ENCODE measurements around the gene INVS.
"Not testable (repeated sequence)": the region's sequence is repeated elsewhere in the genome, so short reads cannot be mapped to it uniquely, and the experiment has no call there.

Gene INVS

GRCh38 chr9:100084734-100085133 is 14.3 kb upstream of the INVS start:
- DNase-seq (ENCODE audit: low read depth), result no peak

DNA sequence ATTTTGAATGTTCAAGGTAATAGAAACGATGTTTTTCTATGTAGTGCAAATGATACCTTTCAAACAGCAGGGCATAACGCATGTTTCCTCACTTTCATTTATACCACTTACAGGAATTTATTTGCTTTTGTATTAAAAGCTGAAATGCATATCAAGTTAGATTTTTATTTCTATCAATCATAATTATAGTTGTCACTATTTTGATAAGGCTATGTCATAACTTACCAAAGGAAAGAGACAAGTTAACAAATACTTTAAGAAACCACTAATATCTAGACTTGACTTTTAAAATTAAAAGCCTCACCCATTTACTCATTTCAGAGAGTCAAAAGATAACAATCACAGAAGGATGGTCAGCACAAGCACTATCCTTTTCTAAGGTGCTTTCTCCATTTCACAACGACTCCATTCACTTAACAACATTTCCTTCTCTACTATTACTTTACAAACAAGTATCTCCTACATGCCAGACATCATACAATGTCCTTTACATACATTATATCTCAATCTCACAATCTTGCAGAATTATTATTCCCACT is 12.9 kb upstream of the INVS start:
- DNase-seq (ENCODE audit: low read depth), result no peak

DNA sequence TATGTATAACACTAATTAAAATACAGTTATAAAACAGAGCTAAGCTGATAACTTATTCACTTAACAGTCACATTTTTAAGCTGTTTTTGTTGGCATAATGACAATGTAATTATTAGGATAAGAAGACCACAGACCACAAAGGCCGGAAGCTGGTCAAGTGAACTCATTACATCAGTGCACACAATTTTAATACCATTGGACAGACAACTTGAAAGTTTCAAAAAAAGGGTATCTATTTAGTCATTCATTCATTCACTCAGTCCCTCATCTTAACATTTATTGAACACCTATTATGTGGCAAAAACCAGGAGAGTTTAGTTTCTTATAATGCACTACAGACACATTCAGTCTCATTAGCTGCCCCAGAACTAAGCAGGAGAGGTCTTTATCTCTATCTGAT is 11.8 kb upstream of the INVS start:
- DNase-seq (ENCODE audit: low read depth), result no peak

GRCh38 chr9:100088202-100088601 is 10.8 kb upstream of the INVS start:
- no peak for DNase-seq (ENCODE audit: low read depth)

GRCh38 chr9:100090880-100091279 is 8.2 kb upstream of the INVS start:
- DNase-seq (ENCODE audit: low read depth), result no peak

DNA sequence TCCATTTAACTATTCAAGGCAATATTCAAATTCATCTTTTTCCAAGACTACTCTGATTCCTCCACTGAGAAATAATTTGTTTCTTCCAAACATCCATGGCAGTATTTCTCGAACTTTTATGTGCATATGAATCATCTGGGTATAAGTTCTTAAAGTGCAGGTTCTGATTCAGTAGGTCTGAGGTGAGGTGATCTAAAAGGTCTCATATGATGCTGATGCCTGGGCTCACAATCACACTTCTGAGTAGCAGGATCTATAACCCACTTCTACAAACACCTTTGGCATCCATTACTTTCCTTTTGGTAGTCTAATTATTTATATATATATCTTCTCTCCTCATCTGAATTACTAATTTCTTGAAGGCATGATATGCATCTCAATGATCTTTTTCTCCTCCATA is 7.4 kb upstream of the INVS start:
- no peak for DNase-seq (ENCODE audit: low read depth)

GRCh38 chr9:100092066-100092465 is 7.0 kb upstream of the INVS start:
- no peak for DNase-seq (ENCODE audit: low read depth)

GRCh38 chr9:100094411-100094810 is 4.6 kb upstream of the INVS start:
- not testable (repeated sequence) for DNase-seq (ENCODE audit: low read depth)

GRCh38 chr9:100096378-100096916 is 2.6 kb upstream of the INVS start:
- DNase-seq (ENCODE audit: low read depth), result no peak

- DNase-seq (ENCODE audit: low read depth), result peak; percentile 12
Observed at GRCh38 chr9:100098046-100098886, 777 bp upstream of the INVS start.

DNA sequence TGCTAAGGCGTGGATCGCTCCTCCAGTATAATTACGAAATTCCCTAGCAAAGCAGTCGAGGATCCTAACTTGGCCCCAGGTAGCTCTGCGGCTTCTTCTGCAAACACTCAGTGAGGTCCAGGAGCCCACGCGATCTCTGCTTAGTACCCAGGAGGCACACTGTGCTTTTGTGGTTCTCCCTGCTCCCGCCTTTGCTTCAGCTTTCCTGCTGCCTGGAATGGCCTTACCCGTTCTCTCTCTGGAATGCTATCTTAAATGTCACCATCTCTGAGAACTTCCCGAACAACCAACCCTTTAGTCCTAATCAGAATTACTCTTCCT is 639 bp downstream of the INVS start:
- DNase-seq (ENCODE audit: low read depth), result no peak

- no peak for DNase-seq (ENCODE audit: low read depth)
Observed at GRCh38 chr9:100100146-100100667, 1.2 kb downstream of the INVS start.

DNA sequence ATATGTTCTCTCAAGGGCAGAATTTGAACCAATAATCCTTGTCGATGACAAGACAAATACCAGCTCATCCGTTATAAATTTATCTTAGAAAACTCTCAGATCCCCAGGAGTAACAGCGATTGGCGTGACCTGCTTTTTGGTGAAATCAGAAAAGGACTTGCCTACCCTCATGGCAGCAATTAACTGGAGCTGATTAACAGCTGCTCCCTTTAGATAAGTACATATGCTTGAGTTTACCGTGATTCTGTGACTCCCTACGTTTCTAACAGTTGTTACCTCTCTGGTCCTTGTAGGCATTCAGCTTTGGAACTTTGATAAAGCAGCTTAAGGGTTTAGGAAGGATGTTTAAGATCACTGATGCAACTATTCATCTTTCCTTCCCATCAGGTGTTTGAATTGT is 2.6 kb downstream of the INVS start:
- no peak for DNase-seq (ENCODE audit: low read depth)

DNA sequence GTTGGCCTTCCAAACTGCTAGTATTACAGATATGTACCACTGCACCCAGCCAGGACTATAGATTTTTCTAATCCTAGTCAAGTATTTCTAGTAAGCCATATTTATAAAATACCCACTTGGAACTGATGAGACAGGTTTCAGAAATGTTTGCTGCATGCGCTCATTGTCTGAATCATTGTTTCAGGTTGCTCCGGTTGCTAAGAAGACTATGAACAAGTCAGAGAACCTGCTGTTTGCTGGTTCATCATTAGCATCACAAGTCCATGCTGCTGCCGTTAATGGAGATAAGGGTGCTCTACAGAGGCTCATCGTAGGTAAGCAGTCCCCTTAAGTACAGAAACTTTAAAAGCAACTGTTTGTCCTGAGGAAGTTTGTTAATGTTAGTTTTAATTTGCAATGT is 5.3 kb downstream of the INVS start:
- no peak for DNase-seq (ENCODE audit: low read depth)

- DNase-seq (ENCODE audit: low read depth), result no peak
Observed at GRCh38 chr9:100105861-100106260, 6.8 kb downstream of the INVS start.

- no peak for DNase-seq (ENCODE audit: low read depth)
Observed at GRCh38 chr9:100106616-100107015, 7.6 kb downstream of the INVS start.

DNA sequence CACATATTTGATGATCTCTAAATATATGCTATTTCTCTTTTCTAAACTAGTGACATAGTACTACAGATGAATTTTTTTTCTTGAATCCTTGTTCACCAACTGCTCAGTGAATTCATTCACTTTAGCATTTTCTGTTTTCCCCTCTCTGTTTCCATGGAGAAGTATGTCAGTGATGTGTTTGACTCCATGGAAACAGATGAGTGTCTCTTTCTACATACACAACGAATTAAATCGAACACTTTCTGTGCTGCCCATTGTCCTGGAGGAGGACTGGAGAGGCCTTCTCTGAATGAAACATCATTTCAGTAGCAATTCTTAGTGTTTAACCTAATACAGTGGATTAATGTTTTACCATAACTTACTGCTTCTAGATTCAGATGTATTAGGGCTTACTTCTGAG is 9.5 kb downstream of the INVS start:
- DNase-seq (ENCODE audit: low read depth), result no peak

DNA sequence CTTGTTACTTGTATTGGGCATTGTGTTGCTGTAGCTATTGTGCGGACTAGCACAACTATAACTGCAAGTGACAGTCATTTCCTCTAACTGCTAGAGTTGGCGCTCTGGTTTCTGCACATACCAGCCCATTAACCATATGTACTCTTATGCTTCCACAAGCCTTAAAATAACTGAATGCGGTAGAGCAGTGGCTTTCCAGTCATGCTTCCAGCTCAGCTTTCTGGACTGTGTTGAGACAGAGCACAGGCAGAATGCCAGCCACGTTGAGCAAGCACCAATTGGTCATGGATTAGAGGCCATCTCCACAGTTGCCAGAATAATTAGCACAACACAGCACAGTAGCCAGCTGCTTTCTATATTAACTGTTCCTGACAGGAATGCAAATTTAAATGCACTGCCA is 12.2 kb downstream of the INVS start:
- DNase-seq (ENCODE audit: low read depth), result peak; percentile 98

GRCh38 chr9:100112677-100113336 is 13.8 kb downstream of the INVS start:
- no peak for DNase-seq (ENCODE audit: low read depth)

DNA sequence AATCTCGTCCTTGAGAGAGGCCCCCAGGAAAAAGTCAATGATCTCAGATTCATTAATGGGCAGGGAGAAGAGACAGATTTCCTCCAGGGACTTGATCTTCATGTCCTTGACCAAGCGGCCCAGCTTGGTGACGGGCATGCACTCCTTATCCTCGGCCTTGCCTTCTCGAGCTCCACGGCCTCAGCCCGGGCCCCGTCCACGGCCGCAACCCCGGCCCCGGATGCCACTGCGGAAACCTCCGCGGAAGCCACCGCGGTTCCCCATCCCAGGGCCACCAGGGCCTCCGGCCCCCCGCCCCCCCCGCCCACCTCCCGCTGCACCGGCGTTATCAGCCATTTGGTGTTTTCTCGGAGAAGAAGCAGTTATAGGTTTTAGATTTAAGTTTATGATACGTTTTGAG is 18.3 kb downstream of the INVS start:
- no peak for DNase-seq (ENCODE audit: low read depth)

GRCh38 chr9:100120286-100120685 is 21.2 kb downstream of the INVS start:
- no peak for DNase-seq (ENCODE audit: low read depth)

- no peak for DNase-seq (ENCODE audit: low read depth)
Observed at GRCh38 chr9:100125236-100125635, 26.2 kb downstream of the INVS start.

- DNase-seq (ENCODE audit: low read depth), result no peak
Observed at GRCh38 chr9:100125910-100126309, 26.9 kb downstream of the INVS start.
